ENCODE measurements around the gene SECISBP2L.

The SECISBP2L gene

GRCh38 chr15:48992545-48992944 lies 53.7 kb downstream of the SECISBP2L start (continued):
- TF ChIP-seq TSHZ2 (CRISPR knock-in tag; IDR thresholded peaks at IDR 0.05) (no peak), PPARA (CRISPR knock-in tag; IDR thresholded peaks at IDR 0.05; ENCODE audit: borderline replicate concordance) (no peak), TCF4 (CRISPR knock-in tag; IDR thresholded peaks at IDR 0.05; ENCODE audit: borderline replicate concordance) (no peak), ZNF8 (CRISPR knock-in tag; IDR thresholded peaks at IDR 0.05) (no peak), OSR1 (CRISPR knock-in tag; IDR thresholded peaks at IDR 0.05) (no peak), PATZ1 (CRISPR knock-in tag; IDR thresholded peaks at IDR 0.05; ENCODE audit: borderline replicate concordance) (no peak), ZNF565 (CRISPR knock-in tag; conservative IDR thresholded peaks at IDR 0.05; ENCODE audit: low read depth) (no peak), BACH2 (CRISPR knock-in tag; IDR thresholded peaks at IDR 0.05; ENCODE audit: borderline replicate concordance) (no peak), ESRRG (CRISPR knock-in tag; IDR thresholded peaks at IDR 0.05) (no peak), SNAI2 (CRISPR knock-in tag; IDR thresholded peaks at IDR 0.05) (no peak), ARNTL (CRISPR knock-in tag; IDR thresholded peaks at IDR 0.05; ENCODE audit: borderline replicate concordance, low read depth) (no peak), TOX (CRISPR knock-in tag; IDR thresholded peaks at IDR 0.05; ENCODE audit: borderline replicate concordance) (no peak)

DNA sequence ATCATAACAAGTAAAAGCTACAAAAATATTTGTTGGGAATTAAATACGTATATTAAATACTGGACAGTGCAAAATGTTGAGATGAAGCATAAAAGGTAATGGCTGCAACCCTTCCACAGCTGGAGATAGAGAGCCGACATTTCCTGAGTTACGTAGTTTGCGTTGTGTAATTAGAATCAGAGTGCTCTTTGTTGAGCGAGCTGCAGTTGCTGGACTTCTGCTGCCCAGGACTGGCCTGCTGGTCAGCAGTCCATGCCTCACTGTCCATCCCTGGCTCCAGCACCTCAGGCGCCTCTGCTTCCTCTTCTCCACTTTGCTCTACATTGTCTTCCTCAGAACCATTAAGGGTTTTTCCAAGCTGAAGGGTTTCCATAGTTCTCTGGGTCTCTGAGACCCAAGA lies 54.1 kb downstream of the SECISBP2L start:
- TF ChIP-seq TCF4 (CRISPR knock-in tag; IDR thresholded peaks at IDR 0.05; ENCODE audit: borderline replicate concordance) (no peak), ZFP30 (CRISPR knock-in tag; IDR thresholded peaks at IDR 0.05) (no peak), ZC3H10 (CRISPR knock-in tag; IDR thresholded peaks at IDR 0.05) (no peak), ESRRG (CRISPR knock-in tag; IDR thresholded peaks at IDR 0.05) (no peak), ZFP3 (CRISPR knock-in tag; IDR thresholded peaks at IDR 0.05) (no peak), ARNTL (CRISPR knock-in tag; IDR thresholded peaks at IDR 0.05; ENCODE audit: borderline replicate concordance, low read depth) (no peak), ZNF565 (CRISPR knock-in tag; conservative IDR thresholded peaks at IDR 0.05; ENCODE audit: low read depth) (no peak), PATZ1 (CRISPR knock-in tag; IDR thresholded peaks at IDR 0.05; ENCODE audit: borderline replicate concordance) (no peak), GLIS3 (CRISPR knock-in tag; IDR thresholded peaks at IDR 0.05) (no peak), OSR1 (CRISPR knock-in tag; IDR thresholded peaks at IDR 0.05) (no peak), ISL1 (CRISPR knock-in tag; IDR thresholded peaks at IDR 0.05) (no peak), RARB (CRISPR knock-in tag; IDR thresholded peaks at IDR 0.05) (no peak), PPARA (CRISPR knock-in tag; IDR thresholded peaks at IDR 0.05; ENCODE audit: borderline replicate concordance) (no peak), SNAI2 (CRISPR knock-in tag; IDR thresholded peaks at IDR 0.05) (no peak), TOX (CRISPR knock-in tag; IDR thresholded peaks at IDR 0.05; ENCODE audit: borderline replicate concordance) (no peak), BACH2 (CRISPR knock-in tag; IDR thresholded peaks at IDR 0.05; ENCODE audit: borderline replicate concordance) (no peak), CREB5 (CRISPR knock-in tag; IDR thresholded peaks at IDR 0.05; ENCODE audit: low read depth) (no peak), TSHZ2 (CRISPR knock-in tag; IDR thresholded peaks at IDR 0.05) (no peak)
- TF ChIP-seq, protein P1, sequence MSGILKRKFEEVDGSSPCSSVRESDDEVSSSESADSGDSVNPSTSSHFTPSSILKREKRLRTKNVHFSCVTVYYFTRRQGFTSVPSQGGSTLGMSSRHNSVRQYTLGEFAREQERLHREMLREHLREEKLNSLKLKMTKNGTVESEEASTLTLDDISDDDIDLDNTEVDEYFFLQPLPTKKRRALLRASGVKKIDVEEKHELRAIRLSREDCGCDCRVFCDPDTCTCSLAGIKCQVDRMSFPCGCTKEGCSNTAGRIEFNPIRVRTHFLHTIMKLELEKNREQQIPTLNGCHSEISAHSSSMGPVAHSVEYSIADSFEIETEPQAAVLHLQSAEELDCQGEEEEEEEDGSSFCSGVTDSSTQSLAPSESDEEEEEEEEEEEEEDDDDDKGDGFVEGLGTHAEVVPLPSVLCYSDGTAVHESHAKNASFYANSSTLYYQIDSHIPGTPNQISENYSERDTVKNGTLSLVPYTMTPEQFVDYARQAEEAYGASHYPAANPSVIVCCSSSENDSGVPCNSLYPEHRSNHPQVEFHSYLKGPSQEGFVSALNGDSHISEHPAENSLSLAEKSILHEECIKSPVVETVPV (CRISPR knock-in tag; IDR thresholded peaks at IDR 0.05): no peak
- ATAC-seq: no peak
